DOHH2 (cell line): ENCODE data around the gene RAB15.

ENCODE experiments used
- EZH2phosphoT487 ChIP-seq: fragments of 200-600 bp; sonication (generic); IDR thresholded peaks from 2 replicates; pipeline ENCODE4 v1.6.1; 2017; ENCODE audit warnings: borderline replicate concordance, mild to moderate bottlenecking, antibody characterized with exemption, low read length, moderate library complexity, mixed read lengths
- TF ChIP-seq, protein P1 (sequence below): fragments of 200-600 bp; sonication (generic); IDR thresholded peaks from one replicate; pipeline ENCODE4 v1.5.1; 2014; ENCODE audit warnings: antibody characterized with exemption, mild to moderate bottlenecking, low read depth, low read length; ENCODE audit not compliant: poor library complexity, severe bottlenecking

GRCh38 chr14:64954491-64955240 is 17.5 kb downstream of the RAB15 start:
- TF ChIP-seq, protein P1, sequence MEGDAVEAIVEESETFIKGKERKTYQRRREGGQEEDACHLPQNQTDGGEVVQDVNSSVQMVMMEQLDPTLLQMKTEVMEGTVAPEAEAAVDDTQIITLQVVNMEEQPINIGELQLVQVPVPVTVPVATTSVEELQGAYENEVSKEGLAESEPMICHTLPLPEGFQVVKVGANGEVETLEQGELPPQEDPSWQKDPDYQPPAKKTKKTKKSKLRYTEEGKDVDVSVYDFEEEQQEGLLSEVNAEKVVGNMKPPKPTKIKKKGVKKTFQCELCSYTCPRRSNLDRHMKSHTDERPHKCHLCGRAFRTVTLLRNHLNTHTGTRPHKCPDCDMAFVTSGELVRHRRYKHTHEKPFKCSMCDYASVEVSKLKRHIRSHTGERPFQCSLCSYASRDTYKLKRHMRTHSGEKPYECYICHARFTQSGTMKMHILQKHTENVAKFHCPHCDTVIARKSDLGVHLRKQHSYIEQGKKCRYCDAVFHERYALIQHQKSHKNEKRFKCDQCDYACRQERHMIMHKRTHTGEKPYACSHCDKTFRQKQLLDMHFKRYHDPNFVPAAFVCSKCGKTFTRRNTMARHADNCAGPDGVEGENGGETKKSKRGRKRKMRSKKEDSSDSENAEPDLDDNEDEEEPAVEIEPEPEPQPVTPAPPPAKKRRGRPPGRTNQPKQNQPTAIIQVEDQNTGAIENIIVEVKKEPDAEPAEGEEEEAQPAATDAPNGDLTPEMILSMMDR, result no peak
- TF ChIP-seq EZH2phosphoT487, result no peak
